Left cardiac atrium (tissue), 4 donors: Measurements from ENCODE around the gene RPS6KA3. TPM values are rescaled to one million over a fixed set of nuclear protein-coding genes. Genes with fewer than 3 reads are reported as not detected.

Source experiments
- ATAC-seq, 2 donors: fragments of 200-7000 bp; cut with Tn5 transposase; one replicate each; pipeline ENCODE4 v1.9.1; 2020; ENCODE audit warnings: mild to moderate bottlenecking in 2 of 2, moderate library complexity in 2 of 2
- DNase-seq: peaks from one replicate; pipeline ENCODE4 v3.0.0-alpha.2; 2020
- intact Hi-C, 2 donors: fragments of 100-400 bp; cut with DNase I; formaldehyde crosslinking; loops; one replicate each; pipeline versions ENCODE4 v1.14.1 to v1.15.1; 2022 to 2023
- total RNA-seq, 2 donors: library from RNA; stranded (reverse); fragmentation: NEBNext Ultra II Directional; extraction: Animal tissue kit (Norgen Biotek cat#: 25700); gene quantifications; one replicate each; pipeline ENCODE4 v1.2.1, GENCODE V29; 2021
- donor health status: DM: no; HTN: yes; CAD: no.
- donor health status: DM: no; HTN: yes; CAD: no; lungs with severe emphysema.
- donor health status: DM: yes; HTN: yes; CAD: no.
- donor health status: Dilated cardiomyopathy.

Gene RPS6KA3
- total RNA-seq, 2 donors from 2014 or later = 31.0 to 36.3 TPM

DNA sequence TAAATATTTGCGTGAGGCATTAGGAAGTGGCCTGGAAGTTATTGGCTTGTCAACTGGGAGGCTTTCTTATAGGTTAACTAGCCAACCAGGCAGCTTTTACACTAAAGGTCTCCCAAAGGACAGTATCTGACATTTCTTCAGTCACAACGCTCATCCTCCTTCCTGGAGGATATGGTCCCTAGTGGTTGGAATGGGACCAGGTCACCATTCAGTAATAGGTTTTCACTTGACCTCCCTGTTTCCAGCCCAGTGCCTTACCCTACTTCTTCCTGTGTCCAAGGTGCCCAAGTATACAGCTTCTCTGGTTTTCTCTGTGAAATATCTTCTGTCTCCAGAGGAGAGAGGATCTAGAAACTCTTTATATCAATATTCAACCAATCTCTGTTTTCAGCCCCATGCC, 38.5 kb downstream of the RPS6KA3 start:
- intact Hi-C loops = no loop called here
- ATAC-seq (no peak), DNase-seq (no peak)

DNA sequence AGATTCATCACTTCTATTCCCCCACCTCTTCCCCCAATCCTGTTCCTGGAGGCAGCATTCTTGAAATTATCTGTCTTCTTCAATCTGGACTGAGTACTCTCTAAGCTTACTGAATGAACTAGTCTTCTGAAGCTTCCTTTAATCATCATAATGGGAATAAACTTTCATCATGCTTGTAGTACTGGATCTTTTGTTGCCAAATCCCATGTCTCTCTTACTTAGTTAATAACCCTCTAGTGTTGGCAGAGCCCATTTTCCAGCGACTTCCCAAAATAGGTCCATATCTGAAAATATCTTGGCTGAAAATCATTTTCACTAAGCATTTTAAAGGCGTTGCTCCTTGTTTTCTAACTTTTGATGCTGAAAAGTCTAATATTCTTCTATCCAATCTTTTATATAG, 39.6 kb downstream of the RPS6KA3 start:
- DNase-seq (no peak), ATAC-seq (peak in 1 of 2 donors; percentile 30)
- intact Hi-C loops = no loop called here

- DNase-seq (no peak), ATAC-seq (no peak)
- intact Hi-C loops = no loop called here
Measured at GRCh38 chrX:20225488-20225833, 41.2 kb downstream of the RPS6KA3 start.

GRCh38 chrX:20224814-20225487, 41.8 kb downstream of the RPS6KA3 start:
- no peak for ATAC-seq
- DNase-seq = no peak
- intact Hi-C loops = no loop called here

DNA sequence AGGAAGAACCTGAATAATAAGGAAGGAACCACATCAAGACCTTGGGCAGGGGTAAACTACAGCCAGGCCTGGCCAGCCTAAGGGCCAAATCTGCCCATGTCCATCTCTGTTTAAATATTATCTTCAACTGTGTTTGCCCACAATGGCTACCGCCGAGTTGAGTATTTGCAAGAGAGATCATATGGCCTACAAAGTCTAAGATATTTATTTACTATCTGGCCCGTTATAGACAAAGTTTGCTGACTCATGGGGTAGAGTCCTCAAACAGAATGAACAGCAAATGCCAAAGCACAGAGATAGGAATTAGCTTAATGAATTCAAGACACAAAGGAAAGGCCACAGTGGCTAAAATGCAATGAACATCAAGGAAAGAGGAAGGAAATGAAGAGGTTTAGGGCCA, 44.8 kb downstream of the RPS6KA3 start:
- intact Hi-C loops = no loop called here

DNA sequence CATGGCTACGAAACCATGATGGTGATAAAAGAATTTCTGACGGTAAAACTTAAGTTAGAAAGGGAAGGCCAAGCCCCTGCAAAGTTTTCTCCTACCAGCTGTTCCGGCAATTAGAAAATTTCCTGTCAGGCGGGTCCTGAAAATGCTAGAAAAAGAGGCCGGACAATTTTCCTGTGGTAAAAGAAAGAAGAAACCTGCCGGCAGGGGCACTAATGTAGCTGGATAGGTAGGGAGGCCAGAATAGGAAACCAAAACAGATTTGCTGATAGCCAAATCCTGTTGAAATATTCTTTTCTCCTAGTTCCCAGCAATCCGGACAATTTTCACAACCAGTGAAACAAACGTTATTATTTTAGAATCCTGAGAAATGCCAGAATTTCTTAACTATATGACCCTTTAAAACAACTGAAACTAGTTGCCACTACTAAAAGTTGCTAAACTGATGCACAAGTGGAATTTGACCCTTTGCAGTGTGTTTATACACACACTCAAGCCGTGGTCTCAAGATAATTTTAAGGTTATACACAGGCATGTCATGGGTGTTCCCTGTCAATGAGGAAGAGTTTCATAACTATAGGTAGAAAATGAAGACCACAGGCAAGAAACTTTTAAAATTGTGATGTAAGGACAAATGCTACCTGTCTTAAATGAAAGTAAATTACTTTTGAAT, 47.7 kb downstream of the RPS6KA3 start:
- intact Hi-C loops = no loop called here
- DNase-seq (peak; percentile 23), ATAC-seq (peak in 1 of 2 donors; percentile 19)

More for the DNA sequence above, 44.8 kb downstream of the RPS6KA3 start:
- ATAC-seq (no peak), DNase-seq (no peak)

GRCh38 chrX:20217906-20218305, 48.8 kb downstream of the RPS6KA3 start:
- ATAC-seq (no peak), DNase-seq (no peak)
- intact Hi-C loops = no loop called here

- intact Hi-C loops = no loop called here
- no peak for ATAC-seq
Measured at GRCh38 chrX:20217271-20217670, 49.4 kb downstream of the RPS6KA3 start.

DNA sequence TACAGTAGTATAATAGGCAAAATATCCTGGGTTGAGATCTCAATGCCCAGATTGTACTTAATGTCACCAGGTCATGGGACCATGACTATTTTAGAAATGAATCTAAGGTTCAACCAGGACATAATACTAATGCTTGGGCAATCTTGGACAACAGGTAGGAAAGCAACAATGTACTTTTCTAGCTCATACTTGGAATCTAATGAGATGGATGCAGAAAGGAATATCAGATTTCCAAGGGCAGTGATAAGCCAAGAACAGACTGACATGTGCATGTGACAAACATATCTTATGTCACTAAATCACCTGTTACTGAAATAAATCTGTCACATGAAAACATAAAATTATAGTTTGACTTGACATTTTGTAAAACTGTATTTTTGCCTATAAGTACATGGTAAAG, 51.1 kb downstream of the RPS6KA3 start:
- intact Hi-C loops = no loop called here
- DNase-seq (no peak), ATAC-seq (no peak)

More at GRCh38 chrX:20217271-20217670, 49.4 kb downstream of the RPS6KA3 start:
- no peak for DNase-seq

- DNase-seq (no peak), ATAC-seq (no peak)
- intact Hi-C loops = no loop called here
Measured at GRCh38 chrX:20212486-20213089, 54.1 kb downstream of the RPS6KA3 start.

GRCh38 chrX:20211261-20211786, 55.4 kb downstream of the RPS6KA3 start:
- intact Hi-C loops = no loop called here
- ATAC-seq (no peak), DNase-seq (no peak)

- ATAC-seq (peak; percentile 63 to 72), DNase-seq (no peak)
- intact Hi-C loops = loop anchor here in 1 of 2 donors (10.0 kb wide), 1 partner anchor 59 kb away; the partner anchor contains the start of gene RPS6KA3
Measured at GRCh38 chrX:20205927-20206708, 60.6 kb downstream of the RPS6KA3 start.

- DNase-seq = no peak
- intact Hi-C loops = loop anchor here in 1 of 2 donors (10.0 kb wide), 1 partner anchor 60 kb away; the partner anchor contains the start of gene RPS6KA3
- no peak for ATAC-seq
Measured at GRCh38 chrX:20204351-20204750, 62.4 kb downstream of the RPS6KA3 start.

- DNase-seq (no peak), ATAC-seq (no peak)
- intact Hi-C loops = no loop called here
Measured at GRCh38 chrX:20197641-20198210, 69.0 kb downstream of the RPS6KA3 start.

- no peak for DNase-seq
- no peak for ATAC-seq
- intact Hi-C loops = no loop called here
Measured at GRCh38 chrX:20189171-20189570, 77.5 kb downstream of the RPS6KA3 start.

- intact Hi-C loops = no loop called here
- DNase-seq (no peak), ATAC-seq (no peak)
Measured at GRCh38 chrX:20181598-20182329, 84.9 kb downstream of the RPS6KA3 start.

DNA sequence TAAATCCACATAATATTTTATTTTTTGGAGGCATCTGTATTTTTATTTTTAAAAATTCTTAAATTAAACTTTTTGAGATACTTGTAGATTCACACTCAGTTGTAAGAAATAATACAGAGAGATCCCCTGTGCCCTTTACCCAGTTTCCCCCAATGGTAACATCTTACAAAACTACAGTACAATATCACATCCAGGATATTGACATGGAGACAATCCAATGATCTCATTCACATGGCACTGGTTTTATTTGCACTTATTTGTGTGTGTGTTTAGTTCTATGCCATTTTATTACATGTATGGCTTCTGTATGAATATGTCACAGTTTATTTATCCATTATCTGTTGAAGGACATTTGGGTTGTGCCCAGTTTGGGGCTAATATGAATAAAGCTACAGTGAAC, 89.6 kb downstream of the RPS6KA3 start:
- intact Hi-C loops = no loop called here
- DNase-seq (no peak), ATAC-seq (no peak)

GRCh38 chrX:20173856-20174255, 92.9 kb downstream of the RPS6KA3 start:
- no peak for ATAC-seq
- DNase-seq = no peak
- intact Hi-C loops = no loop called here
